ENCODE measurements around the gene VPS37C. TPM values are rescaled to one million over a fixed set of nuclear protein-coding genes. Genes with fewer than 3 reads are reported as not detected.

VPS37C gene
- total RNA-seq, 1 experiment from 2014 or later: 29.9 TPM

DNA sequence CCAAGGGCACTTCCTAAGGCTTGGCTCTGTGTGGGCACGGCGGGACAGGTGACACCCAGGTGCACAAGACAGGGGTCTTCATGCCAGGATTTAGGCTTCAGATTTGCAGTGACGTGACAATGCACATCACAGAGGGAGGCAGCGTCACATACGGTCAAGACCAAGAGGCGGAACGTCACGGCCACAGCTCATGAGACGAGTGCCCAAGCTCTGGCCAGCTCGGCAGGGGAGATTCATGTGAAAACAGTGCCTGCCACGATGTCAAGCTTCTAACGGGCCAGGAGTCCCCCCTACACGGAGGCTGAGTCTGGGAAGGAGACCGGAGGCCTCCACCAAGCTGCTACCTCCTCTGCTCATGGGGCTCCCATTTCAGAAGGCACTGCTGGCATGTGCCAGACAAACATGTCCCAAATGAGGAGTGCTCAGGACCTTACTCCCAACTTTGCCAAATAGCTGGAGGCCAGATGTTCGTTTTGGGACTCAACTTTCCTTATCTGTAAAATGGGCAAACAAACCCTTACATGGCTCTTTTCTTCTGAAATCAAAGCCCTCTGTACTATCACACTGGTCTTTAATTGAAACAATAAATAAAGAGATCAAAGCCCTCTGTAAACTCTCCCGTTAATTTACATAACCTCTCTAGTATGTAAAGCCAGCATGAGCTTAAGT is 16.6 kb downstream of the VPS37C start:
- DNase-seq (ENCODE audit: low read depth in 1 of 2, low spot score in 2 of 2): no peak
- no peaks in the 10 kb centered on the region for H3K9me3 ChIP-seq (replicated peaks)
- no peak overlapping the region for H3K4me3 ChIP-seq
- peaks cover 10% of the 10 kb centered on the region; the same call in 1 of the 2 replicates for H3K36me3 ChIP-seq
- H3K27me3 ChIP-seq (replicated peaks): no peaks in the 10 kb centered on the region
- H3K27ac ChIP-seq: no peak overlapping the region
- peaks cover 6% of the 10 kb centered on the region for H3K4me1 ChIP-seq (replicated peaks)

DNA sequence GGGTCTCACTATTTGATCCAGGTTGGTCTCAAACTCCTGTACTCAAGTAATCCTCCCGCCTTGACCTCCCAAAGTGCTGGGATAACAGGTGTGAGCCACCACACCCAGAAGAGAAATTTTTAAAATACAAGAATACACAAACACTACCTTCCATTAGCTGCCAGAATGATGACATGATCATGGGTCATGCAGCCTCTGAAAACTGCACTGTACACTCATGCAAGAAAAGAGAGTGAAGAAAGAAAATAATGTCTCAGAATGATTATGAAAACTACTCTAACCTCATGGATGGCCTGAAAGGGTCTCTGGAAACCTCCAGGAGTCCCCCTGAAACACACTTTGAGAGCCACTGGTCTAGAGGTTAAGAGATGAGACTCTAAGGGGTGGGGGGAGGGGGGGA is 18.8 kb downstream of the VPS37C start:
- H3K9me3 ChIP-seq (replicated peaks): no peaks in the 10 kb centered on the region
- peaks cover 10% of the 10 kb centered on the region for H3K4me1 ChIP-seq (replicated peaks)
- no peak overlapping the region for H3K4me3 ChIP-seq
- H3K36me3 ChIP-seq: peaks cover 24% of the 10 kb centered on the region
- H3K27me3 ChIP-seq (replicated peaks): no peaks in the 10 kb centered on the region
- H3K27ac ChIP-seq: no peak overlapping the region
- DNase-seq (ENCODE audit: low read depth in 1 of 2, low spot score in 2 of 2): no peak

DNA sequence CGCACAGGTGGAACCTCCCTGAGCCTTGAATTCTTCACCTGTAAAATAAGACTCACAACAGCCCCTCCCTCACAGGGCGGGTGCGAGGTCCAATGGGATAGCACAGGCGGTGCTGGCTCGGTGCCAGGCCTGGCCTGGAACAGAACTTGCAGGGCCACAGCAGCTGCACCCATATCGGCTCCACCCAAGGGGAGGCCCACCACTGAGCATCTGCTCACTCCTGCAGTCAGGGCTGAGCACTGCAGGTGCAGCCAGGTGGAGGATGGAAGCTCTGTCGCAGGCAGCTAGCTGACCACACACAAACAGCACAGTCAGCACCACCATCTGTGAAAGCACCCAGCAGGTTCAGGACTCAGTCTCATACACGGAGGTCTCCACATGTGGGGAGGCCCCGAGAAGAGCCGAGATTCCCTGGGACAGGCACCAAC is 19.6 kb downstream of the VPS37C start:
- Histone ChIP-seq H3K9me3 (replicated peaks) (no peaks in the 10 kb centered on the region), H3K4me3 (no peak overlapping the region), H3K27ac (no peak overlapping the region), H3K4me1 (replicated peaks) (peaks cover 10% of the 10 kb centered on the region), H3K36me3 (peaks cover 30% of the 10 kb centered on the region), H3K27me3 (replicated peaks) (no peaks in the 10 kb centered on the region)
- DNase-seq (ENCODE audit: low read depth in 1 of 2, low spot score in 2 of 2): no peak

DNA sequence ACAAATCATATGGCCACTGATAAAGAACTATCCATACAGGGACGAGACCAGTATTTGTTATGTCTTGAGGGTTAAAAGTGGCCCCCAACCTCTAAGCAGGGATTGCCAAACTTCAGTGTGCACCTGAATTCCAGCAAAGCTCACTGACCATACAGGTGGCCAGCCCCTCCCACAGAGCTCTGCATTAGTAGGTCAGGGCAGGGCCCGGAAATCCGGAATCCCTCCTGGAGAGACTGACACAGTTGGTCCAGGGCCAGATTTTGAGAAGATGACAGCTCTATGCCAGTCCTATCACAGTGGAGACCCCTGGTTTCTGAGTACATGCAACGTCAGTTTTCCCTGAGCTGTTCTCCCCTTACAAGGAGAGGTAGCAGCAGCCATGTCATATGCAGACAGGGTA is 20.8 kb downstream of the VPS37C start:
- Histone ChIP-seq H3K9me3 (replicated peaks) (no peaks in the 10 kb centered on the region), H3K27ac (no peak overlapping the region), H3K36me3 (peaks cover 30% of the 10 kb centered on the region), H3K27me3 (replicated peaks) (no peaks in the 10 kb centered on the region), H3K4me1 (replicated peaks) (peaks cover 10% of the 10 kb centered on the region), H3K4me3 (no peak overlapping the region)
- no peak for DNase-seq (ENCODE audit: low read depth in 1 of 2, low spot score in 2 of 2)

DNA sequence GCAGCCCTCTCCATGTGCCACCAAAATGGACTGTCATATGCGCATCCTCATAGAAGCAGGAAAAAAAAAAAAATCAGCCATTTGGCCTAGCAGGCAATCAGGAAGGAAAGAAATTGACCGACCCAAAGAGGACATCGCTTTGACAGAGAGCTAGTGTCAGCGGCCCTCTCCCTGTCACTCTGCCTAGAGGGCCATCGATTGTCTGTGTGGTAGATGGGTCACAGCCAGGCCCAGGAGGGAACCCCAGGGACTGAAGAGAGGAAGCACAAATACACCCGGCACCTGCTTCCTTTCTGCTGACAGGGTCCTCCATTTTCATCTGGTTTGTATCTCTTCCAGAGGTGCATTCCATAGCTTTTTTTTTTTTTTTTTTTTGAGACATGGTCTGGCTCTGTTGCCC is 21.8 kb downstream of the VPS37C start:
- peaks cover 10% of the 10 kb centered on the region for H3K4me1 ChIP-seq (replicated peaks)
- H3K4me3 ChIP-seq: no peak overlapping the region
- no peaks in the 10 kb centered on the region for H3K27me3 ChIP-seq (replicated peaks)
- H3K9me3 ChIP-seq (replicated peaks): no peaks in the 10 kb centered on the region
- peaks cover 30% of the 10 kb centered on the region for H3K36me3 ChIP-seq
- H3K27ac ChIP-seq: no peak overlapping the region
- DNase-seq (ENCODE audit: low read depth in 1 of 2, low spot score in 2 of 2): no peak

DNA sequence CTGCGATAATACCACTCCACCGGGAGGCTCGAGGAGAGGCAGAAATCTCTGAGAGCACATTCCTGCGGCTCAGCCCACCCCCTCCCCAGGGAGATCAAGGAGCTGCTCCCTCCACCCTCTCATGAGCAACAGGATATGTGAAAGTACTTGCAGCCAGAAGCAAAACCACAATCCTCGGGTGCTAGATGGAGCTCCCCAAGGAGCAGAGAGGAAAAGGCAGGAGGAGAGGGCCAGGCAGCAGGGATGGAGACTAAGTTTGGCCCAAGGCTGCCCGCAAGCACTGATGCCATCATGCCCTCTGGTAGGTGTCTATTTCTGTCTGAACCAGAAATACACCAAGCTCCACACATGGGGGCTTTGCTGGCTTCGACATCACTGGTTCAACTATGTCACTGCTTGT is 22.3 kb downstream of the VPS37C start:
- Histone ChIP-seq H3K4me3 (no peak overlapping the region), H3K36me3 (peaks cover 33% of the 10 kb centered on the region), H3K27me3 (replicated peaks) (no peaks in the 10 kb centered on the region), H3K9me3 (replicated peaks) (no peaks in the 10 kb centered on the region), H3K27ac (no peak overlapping the region), H3K4me1 (replicated peaks) (peaks cover 10% of the 10 kb centered on the region)
- peak in 1 of 2 experiments; percentile 36 for DNase-seq (ENCODE audit: low read depth in 1 of 2, low spot score in 2 of 2)

DNA sequence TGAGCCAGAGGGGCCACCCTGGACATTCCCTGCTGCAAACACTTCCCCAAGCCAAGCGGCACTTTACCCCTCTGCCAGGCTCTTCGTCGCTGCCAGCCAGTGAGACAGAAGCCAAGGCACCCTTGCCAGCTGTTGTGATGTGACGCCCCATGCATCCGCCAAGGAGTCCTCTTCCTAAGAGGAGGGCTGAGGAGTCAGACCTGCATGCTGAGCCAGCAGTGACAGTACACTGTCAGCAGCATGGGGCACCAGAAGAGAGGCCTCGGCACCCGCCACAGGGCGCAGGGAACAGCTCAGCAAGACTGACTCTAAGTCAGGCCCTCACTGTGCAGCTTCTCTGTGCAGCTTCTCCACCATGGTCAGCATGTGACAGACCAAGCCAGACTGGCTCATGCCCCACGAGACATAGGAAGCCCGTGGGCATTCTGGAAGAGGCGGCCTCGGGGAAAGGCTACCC is 26.4 kb downstream of the VPS37C start:
- Histone ChIP-seq H3K27me3 (replicated peaks) (no peaks in the 10 kb centered on the region), H3K36me3 (peaks cover 55% of the 10 kb centered on the region), H3K4me3 (no peak overlapping the region), H3K4me1 (replicated peaks) (peaks cover 17% of the 10 kb centered on the region), H3K9me3 (replicated peaks) (no peaks in the 10 kb centered on the region), H3K27ac (no peak overlapping the region)
- DNase-seq (ENCODE audit: low read depth in 1 of 2, low spot score in 2 of 2): no peak

DNA sequence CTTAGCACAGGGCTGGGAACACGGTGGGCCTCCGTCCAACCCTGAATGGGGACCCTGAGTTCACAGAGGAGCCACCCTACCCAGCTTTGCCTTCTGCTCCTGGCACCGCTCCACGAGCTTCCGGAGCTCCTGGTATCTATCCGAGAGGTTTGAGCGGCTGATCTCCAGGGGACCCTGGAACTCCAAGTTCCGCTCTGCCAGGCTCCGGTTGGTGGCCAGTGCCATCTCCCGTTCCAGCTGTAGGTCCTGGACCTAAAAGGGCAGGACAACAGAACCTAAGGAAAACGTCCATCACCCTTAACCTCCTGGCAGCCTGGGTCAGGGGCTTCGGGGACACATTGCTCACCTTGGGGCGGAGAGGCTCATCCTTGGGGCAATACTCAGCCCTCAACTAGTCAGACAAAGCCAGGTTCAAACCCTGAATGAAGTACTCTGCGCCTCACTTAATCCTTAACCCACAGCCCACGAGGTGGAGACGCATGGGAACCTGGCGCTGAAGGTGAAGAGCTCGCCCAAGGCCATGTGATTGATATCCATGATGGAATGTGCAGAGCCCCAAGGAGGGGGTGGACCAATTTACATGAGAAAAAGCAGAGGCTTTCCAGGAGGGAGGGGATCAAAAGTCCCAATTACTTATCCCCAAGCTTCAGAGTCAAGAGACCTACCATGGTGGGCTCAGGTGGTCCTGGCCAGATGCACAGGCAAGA is 27.1 kb downstream of the VPS37C start:
- no peaks in the 10 kb centered on the region for H3K27me3 ChIP-seq (replicated peaks)
- peaks cover 21% of the 10 kb centered on the region for H3K4me1 ChIP-seq (replicated peaks)
- no peak for DNase-seq (ENCODE audit: low read depth in 1 of 2, low spot score in 2 of 2)
- H3K9me3 ChIP-seq (replicated peaks): no peaks in the 10 kb centered on the region
- H3K27ac ChIP-seq: no peak overlapping the region
- H3K36me3 ChIP-seq: peaks cover 55% of the 10 kb centered on the region
- no peak overlapping the region for H3K4me3 ChIP-seq

DNA sequence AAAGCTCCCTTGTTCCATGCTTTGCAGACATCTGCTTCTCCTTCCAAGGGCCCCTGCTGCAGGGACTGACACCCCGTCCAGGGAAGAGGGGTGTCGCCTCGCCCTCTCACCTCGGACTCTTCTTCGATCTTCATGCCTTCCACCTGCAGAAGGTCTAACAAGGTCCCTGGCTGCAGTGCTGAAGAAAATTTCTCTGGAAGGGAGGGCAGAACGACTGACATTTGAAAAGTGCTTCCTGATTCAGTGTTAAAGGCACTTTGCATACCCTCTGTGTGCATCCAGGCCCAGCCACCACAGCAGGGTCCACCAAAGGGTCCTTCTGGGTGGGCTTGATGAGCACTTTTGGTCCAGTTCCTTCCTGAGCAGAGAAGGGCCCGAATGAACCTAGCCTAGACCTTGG is 28.1 kb downstream of the VPS37C start:
- DNase-seq (ENCODE audit: low read depth in 1 of 2, low spot score in 2 of 2): no peak
- no peak overlapping the region for H3K4me3 ChIP-seq
- H3K27ac ChIP-seq: no peak overlapping the region
- peaks cover 15% of the 10 kb centered on the region for H3K4me1 ChIP-seq (replicated peaks)
- H3K27me3 ChIP-seq (replicated peaks): no peaks in the 10 kb centered on the region
- H3K9me3 ChIP-seq (replicated peaks): no peaks in the 10 kb centered on the region
- H3K36me3 ChIP-seq: peaks cover 48% of the 10 kb centered on the region

DNA sequence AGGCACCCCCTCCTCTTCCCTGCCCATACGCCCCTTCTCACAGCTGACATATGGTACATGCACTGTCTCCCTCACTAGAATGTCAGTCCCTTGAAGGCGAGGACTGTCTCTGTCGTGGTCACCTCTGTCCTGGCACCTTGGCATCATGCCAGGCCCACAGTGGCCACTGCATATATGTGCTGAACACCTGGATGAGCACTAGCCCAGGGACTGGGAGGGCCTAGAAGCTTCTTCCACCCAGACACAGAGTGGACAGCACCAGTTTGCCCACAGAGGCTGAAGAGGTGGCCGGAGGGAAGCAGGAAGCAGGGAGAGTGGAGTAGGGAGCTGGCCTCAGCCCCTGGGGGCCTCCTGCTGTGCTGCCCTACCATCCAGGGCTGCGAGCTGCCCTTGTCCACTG is 28.6 kb downstream of the VPS37C start:
- no peak for DNase-seq (ENCODE audit: low read depth in 1 of 2, low spot score in 2 of 2)
- Histone ChIP-seq H3K27me3 (replicated peaks) (no peaks in the 10 kb centered on the region), H3K36me3 (peaks cover 43% of the 10 kb centered on the region), H3K9me3 (replicated peaks) (no peaks in the 10 kb centered on the region), H3K4me3 (no peak overlapping the region), H3K27ac (no peak overlapping the region), H3K4me1 (replicated peaks) (peaks cover 15% of the 10 kb centered on the region)

DNA sequence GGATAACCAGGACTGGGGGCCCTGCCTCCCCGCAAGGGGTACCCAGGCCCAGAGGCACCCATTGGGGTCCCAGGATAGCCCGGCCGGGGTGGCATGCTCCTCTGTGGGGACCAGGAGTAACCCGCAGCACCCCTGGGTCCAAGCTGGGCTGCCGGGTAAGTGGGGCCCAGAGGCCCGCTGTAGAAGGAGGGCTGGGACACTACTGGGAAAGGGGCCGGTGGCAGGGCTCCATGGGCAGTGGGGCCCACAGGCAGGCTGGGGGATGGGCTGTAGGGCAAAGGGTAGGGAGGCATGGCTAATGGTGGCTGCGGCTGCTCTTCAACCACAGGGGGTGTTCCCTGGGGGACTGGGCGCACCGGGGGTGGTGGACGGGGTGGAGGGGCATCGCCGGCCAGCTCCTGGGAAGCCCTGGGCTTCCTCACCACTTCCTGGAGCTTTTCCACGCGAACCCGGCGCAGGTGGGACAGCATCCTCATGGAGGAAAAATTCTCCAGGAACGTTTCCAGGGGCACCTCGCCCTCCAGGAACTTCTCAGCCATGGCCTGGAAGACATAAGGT is 29.1 kb downstream of the VPS37C start:
- Histone ChIP-seq H3K4me3 (no peak overlapping the region), H3K4me1 (replicated peaks) (peaks cover 15% of the 10 kb centered on the region), H3K27ac (no peak overlapping the region), H3K36me3 (peaks cover 38% of the 10 kb centered on the region), H3K9me3 (replicated peaks) (no peaks in the 10 kb centered on the region), H3K27me3 (replicated peaks) (no peaks in the 10 kb centered on the region)
- no peak for DNase-seq (ENCODE audit: low read depth in 1 of 2, low spot score in 2 of 2)

DNA sequence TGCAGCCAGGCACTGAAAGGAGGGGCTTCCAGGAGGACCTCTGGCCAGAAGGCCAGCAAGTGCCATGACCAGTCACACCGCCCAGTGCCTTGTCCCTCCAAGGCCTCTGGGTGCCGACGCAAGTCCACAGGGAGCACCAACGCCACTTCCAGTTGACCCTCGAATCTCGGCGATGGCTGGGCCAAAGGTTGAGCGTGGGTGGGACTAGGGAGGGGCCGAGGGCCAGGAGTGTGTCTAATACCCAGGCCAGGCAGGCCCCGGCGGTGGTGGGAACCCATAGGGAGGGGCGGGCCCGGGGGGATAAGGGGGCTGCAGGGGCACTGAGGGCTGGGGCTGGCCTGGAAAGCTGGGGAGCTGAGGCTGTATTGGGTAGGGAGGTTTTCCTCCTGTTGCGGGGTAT is 29.6 kb downstream of the VPS37C start:
- H3K4me1 ChIP-seq (replicated peaks): peaks cover 15% of the 10 kb centered on the region
- H3K36me3 ChIP-seq: peaks cover 35% of the 10 kb centered on the region
- H3K9me3 ChIP-seq (replicated peaks): no peaks in the 10 kb centered on the region
- no peak for DNase-seq (ENCODE audit: low read depth in 1 of 2, low spot score in 2 of 2)
- H3K27ac ChIP-seq: no peak overlapping the region
- no peaks in the 10 kb centered on the region for H3K27me3 ChIP-seq (replicated peaks)
- no peak overlapping the region for H3K4me3 ChIP-seq

DNA sequence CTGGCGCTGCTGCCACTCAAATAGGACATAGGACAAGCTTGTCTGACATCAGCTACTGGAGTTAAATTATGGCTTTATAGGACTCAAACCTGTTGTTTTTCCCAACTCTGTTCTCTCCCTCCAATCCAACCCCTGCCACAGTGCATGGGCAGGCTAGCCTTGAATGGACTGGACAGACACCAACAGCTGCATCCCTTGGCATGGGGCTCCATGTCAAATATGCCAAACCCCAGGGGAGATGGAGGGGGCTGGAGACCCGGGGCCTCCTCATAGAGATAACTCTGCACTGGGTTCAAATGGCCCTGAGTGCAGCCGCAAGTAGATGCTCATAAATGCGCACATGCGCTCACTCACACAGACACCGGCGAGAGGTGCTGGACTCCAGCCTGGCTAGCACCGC is 30.0 kb downstream of the VPS37C start:
- no peaks in the 10 kb centered on the region for H3K27me3 ChIP-seq (replicated peaks)

More for the DNA sequence above, 30.0 kb downstream of the VPS37C start:
- Histone ChIP-seq H3K9me3 (replicated peaks) (no peaks in the 10 kb centered on the region), H3K4me1 (replicated peaks) (peaks cover 15% of the 10 kb centered on the region), H3K4me3 (no peak overlapping the region), H3K36me3 (peaks cover 31% of the 10 kb centered on the region), H3K27ac (no peak overlapping the region)
- DNase-seq (ENCODE audit: low read depth in 1 of 2, low spot score in 2 of 2): no peak

Data from SJSA1 (cell line).